OCI-LY7 (cell line): ENCODE results near the gene ITPKB.

Experiments used
- EZH2phosphoT487 ChIP-seq: fragments of 200-600 bp; sonication (generic); IDR thresholded peaks from 2 replicates; pipeline ENCODE4 v1.6.1; 2018; ENCODE audit warnings: low read depth, borderline replicate concordance, mild to moderate bottlenecking, mixed run types, antibody characterized with exemption, low read length, moderate library complexity, mixed read lengths
- TF ChIP-seq, protein P1 (sequence below): fragments of 200-600 bp; sonication (generic); conservative IDR thresholded peaks from 2 replicates; pipeline ENCODE4 v1.5.1; 2014; ENCODE audit warnings: mild to moderate bottlenecking, antibody characterized with exemption, low read length, moderate library complexity, mixed read lengths

DNA sequence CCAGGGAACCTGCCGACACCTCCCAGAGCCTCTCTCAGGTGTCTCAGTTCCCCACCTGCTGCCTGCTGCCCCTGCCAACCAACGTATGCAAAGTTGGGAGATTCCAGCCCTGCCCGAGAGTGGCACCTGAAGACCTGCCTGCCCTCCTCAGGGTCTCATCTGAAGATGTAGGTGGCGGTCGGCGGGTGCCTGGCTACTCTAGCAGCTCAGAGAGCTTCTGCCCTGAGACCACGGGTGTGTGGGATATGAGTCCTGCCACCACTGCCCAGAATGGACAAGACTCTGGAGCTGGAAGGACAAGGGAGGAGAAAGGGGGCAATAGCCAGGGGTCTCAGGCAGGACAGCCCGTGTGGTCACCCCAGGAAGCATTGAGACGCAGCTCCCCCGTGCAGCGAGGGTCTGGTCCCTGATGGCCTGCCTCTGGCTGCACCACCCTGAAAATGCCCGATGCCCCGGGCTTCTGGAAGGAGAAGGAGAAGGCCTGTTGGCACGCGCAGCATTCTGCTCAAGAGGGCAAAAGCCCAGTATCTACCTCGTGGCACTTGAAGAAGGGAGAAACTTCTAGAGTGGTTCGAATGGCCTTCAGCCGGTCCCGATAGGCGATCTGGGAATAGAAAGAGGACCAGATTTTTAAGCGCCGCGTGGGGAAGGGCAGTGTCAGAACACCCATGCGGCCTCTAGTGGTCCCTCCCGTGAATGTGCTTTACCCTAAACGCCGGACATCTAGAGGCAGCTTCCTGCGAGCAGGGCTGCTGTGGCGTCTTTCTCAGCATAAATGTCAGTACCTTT is 101.7 kb downstream of the ITPKB start:
- TF ChIP-seq, protein P1, sequence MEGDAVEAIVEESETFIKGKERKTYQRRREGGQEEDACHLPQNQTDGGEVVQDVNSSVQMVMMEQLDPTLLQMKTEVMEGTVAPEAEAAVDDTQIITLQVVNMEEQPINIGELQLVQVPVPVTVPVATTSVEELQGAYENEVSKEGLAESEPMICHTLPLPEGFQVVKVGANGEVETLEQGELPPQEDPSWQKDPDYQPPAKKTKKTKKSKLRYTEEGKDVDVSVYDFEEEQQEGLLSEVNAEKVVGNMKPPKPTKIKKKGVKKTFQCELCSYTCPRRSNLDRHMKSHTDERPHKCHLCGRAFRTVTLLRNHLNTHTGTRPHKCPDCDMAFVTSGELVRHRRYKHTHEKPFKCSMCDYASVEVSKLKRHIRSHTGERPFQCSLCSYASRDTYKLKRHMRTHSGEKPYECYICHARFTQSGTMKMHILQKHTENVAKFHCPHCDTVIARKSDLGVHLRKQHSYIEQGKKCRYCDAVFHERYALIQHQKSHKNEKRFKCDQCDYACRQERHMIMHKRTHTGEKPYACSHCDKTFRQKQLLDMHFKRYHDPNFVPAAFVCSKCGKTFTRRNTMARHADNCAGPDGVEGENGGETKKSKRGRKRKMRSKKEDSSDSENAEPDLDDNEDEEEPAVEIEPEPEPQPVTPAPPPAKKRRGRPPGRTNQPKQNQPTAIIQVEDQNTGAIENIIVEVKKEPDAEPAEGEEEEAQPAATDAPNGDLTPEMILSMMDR = peak; percentile 71
- TF ChIP-seq EZH2phosphoT487 = no peak
